Measurements from ENCODE around the gene HNRNPK. TPM values are rescaled to one million over a fixed set of nuclear protein-coding genes. Genes with fewer than 3 reads are reported as not detected.
A peak's percentile ranks its signal among the peaks of the same experiment; 100 is the strongest.

The HNRNPK gene
- total and polyA plus RNA-seq, 2 of the 13 experiments (the other 11 are each of a cell fraction or from before 2014, with no cell fraction given), result 321 to 712 TPM

- TF ChIP-seq LRRFIP1 (CRISPR knock-in tag; conservative IDR thresholded peaks at IDR 0.05) (no peak), ZNF839 (CRISPR knock-in tag; IDR thresholded peaks at IDR 0.05; ENCODE audit: borderline replicate concordance) (no peak), ARID3A (IDR thresholded peaks at IDR 0.05; ENCODE audit: low read depth, low read length) (peak; percentile 18; the same call in 1 of the 2 replicates), ZNF598 (CRISPR knock-in tag; IDR thresholded peaks at IDR 0.05; ENCODE audit: borderline replicate concordance) (peak; percentile 48; the same call in 1 of the 2 replicates), SMAD9 (CRISPR knock-in tag; IDR thresholded peaks at IDR 0.05) (no peak), ZNF792 (CRISPR knock-in tag; IDR thresholded peaks at IDR 0.05) (peak; percentile 24; the same call in 1 of the 2 replicates), ETV5 (CRISPR knock-in tag; IDR thresholded peaks at IDR 0.05; ENCODE audit: borderline replicate concordance) (peak; percentile 85), GABPB1 (CRISPR knock-in tag; IDR thresholded peaks at IDR 0.05) (peak; percentile 96), SP1 (IDR thresholded peaks at IDR 0.05) (no peak), SP1 (CRISPR knock-in tag; IDR thresholded peaks at IDR 0.05) (0 out of 2 replicates have a peak, but pooled peaks have one; percentile 8), TBX2 (CRISPR knock-in tag; IDR thresholded peaks at IDR 0.05; ENCODE audit: borderline replicate concordance) (peak; percentile 85), HMG20A (CRISPR knock-in tag; IDR thresholded peaks at IDR 0.05; ENCODE audit: borderline replicate concordance) (no peak; the same call in 1 of the 2 replicates), ELK4 (CRISPR knock-in tag; IDR thresholded peaks at IDR 0.05; ENCODE audit: borderline replicate concordance) (0 out of 2 replicates have a peak, but pooled peaks have one; percentile 66), TAF15 (IDR thresholded peaks at IDR 0.05; ENCODE audit: low read depth, low read length, poor library complexity, severe bottlenecking) (no peak)
- TF ChIP-seq, protein P1, sequence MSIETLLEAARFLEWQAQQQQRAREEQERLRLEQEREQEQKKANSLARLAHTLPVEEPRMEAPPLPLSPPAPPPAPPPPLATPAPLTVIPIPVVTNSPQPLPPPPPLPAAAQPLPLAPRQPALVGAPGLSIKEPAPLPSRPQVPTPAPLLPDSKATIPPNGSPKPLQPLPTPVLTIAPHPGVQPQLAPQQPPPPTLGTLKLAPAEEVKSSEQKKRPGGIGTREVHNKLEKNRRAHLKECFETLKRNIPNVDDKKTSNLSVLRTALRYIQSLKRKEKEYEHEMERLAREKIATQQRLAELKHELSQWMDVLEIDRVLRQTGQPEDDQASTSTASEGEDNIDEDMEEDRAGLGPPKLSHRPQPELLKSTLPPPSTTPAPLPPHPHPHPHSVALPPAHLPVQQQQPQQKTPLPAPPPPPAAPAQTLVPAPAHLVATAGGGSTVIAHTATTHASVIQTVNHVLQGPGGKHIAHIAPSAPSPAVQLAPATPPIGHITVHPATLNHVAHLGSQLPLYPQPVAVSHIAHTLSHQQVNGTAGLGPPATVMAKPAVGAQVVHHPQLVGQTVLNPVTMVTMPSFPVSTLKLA (IDR thresholded peaks at IDR 0.05), result 0 out of 2 replicates have a peak, but pooled peaks have one; percentile 2
- TF ChIP-seq, protein P2, sequence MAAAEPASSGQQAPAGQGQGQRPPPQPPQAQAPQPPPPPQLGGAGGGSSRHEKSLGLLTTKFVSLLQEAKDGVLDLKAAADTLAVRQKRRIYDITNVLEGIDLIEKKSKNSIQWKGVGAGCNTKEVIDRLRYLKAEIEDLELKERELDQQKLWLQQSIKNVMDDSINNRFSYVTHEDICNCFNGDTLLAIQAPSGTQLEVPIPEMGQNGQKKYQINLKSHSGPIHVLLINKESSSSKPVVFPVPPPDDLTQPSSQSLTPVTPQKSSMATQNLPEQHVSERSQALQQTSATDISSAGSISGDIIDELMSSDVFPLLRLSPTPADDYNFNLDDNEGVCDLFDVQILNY (CRISPR knock-in tag; conservative IDR thresholded peaks at IDR 0.05), result peak; percentile 61; the same call in 1 of the 2 replicates
Observed at GRCh38 chr9:83956436-83957247, 23.4 kb downstream of the HNRNPK start (continued).

Measured in HepG2 (cell line).